Liver (tissue), 9 donors: Measurements from ENCODE around the gene CYTL1. TPM values are rescaled to one million over a fixed set of nuclear protein-coding genes. Genes with fewer than 3 reads are reported as not detected.

Experiments
- DNase-seq: peaks from one replicate; pipeline ENCODE4 v3.0.0-alpha.2; 2017; ENCODE audit warnings: low spot score
- H3K27ac ChIP-seq, 2 donors: one replicate each; pipeline ENCODE4 v1.7.0; 2013; ENCODE audit warnings: inconsistent platforms in 2 of 2, low read length in 2 of 2, control low read depth in 1 of 2, low read depth in 1 of 2, mild to moderate bottlenecking in 1 of 2
- H3K27me3 ChIP-seq, 4 donors: one replicate each; pipeline versions ENCODE4 v1.6.1 to v1.7.0; 2013; ENCODE audit warnings: low read length in 3 of 4, inconsistent platforms in 1 of 4, mild to moderate bottlenecking in 1 of 4, moderate library complexity in 1 of 4; ENCODE audit not compliant: control insufficient read depth in 4 of 4, insufficient read depth in 4 of 4
- H3K36me3 ChIP-seq, 4 donors: one replicate each; pipeline versions ENCODE4 v1.6.1 to v1.7.0; 2013; ENCODE audit warnings: low read length in 3 of 4, mild to moderate bottlenecking in 3 of 4, low read depth in 1 of 4, moderate library complexity in 1 of 4; ENCODE audit not compliant: control insufficient read depth in 4 of 4, insufficient read depth in 3 of 4
- H3K4me1 ChIP-seq, 4 donors: one replicate each; pipeline versions ENCODE4 v1.6.1 to v1.7.0; 2013; ENCODE audit warnings: low read length in 3 of 4, mild to moderate bottlenecking in 3 of 4, moderate library complexity in 1 of 4; ENCODE audit not compliant: control insufficient read depth in 4 of 4, insufficient read depth in 4 of 4
- H3K4me3 ChIP-seq, 3 donors: one replicate each; pipeline versions ENCODE4 v1.6.1 to v1.7.0; 2013; ENCODE audit warnings: low read length in 3 of 3, control low read depth in 1 of 3, low read depth in 1 of 3, mild to moderate bottlenecking in 1 of 3
- H3K9ac ChIP-seq, 2 donors: one replicate each; pipeline ENCODE4 v1.7.0; 2013; ENCODE audit warnings: low read length in 2 of 2, mild to moderate bottlenecking in 2 of 2, moderate library complexity in 2 of 2, control low read depth in 1 of 2, low read depth in 1 of 2
- H3K9me3 ChIP-seq, 4 donors: one replicate each; pipeline versions ENCODE4 v1.6.1 to v1.7.0; 2013; ENCODE audit warnings: low read length in 3 of 4; ENCODE audit not compliant: control insufficient read depth in 4 of 4
- ATF3 ChIP-seq: IDR thresholded peaks from 2 replicates; pipeline ENCODE4 v1.6.1; 2016; ENCODE audit warnings: antibody characterized with exemption
- CTCF ChIP-seq: fragments of 150-350 bp; IDR thresholded peaks from 2 replicates; pipeline ENCODE4 v1.5.1; 2017; ENCODE audit warnings: improper control_type of control experiment, low read depth, low read length; ENCODE audit not compliant: missing input control
- EGR1 ChIP-seq, 2 donors: IDR thresholded peaks; 2 replicates each; pipeline ENCODE4 v1.6.1; 2016 to 2018; ENCODE audit warnings: antibody characterized with exemption in 2 of 2, low read depth in 2 of 2
- FOXA1 ChIP-seq: IDR thresholded peaks from 2 replicates; pipeline ENCODE4 v1.6.1; 2016; ENCODE audit warnings: antibody characterized with exemption
- FOXA2 ChIP-seq: IDR thresholded peaks from 2 replicates; pipeline ENCODE4 v1.6.1; 2016; ENCODE audit warnings: antibody characterized with exemption
- GABPA ChIP-seq, 2 donors: IDR thresholded peaks in 1 of 2; conservative IDR thresholded peaks in 1 of 2; 2 replicates each; pipeline ENCODE4 v1.6.1; 2016; ENCODE audit warnings: antibody characterized with exemption in 2 of 2, mild to moderate bottlenecking in 1 of 2, moderate library complexity in 1 of 2
- HNF4A ChIP-seq, 2 donors: conservative IDR thresholded peaks; 2 replicates each; pipeline ENCODE4 v1.6.1; 2016; ENCODE audit warnings: antibody characterized with exemption in 2 of 2, mild to moderate bottlenecking in 2 of 2
- HNF4G ChIP-seq: IDR thresholded peaks from 2 replicates; pipeline ENCODE4 v1.6.1; 2016; ENCODE audit warnings: antibody characterized with exemption
- JUND ChIP-seq, 2 donors: IDR thresholded peaks; 2 replicates each; pipeline ENCODE4 v1.6.1; 2016; ENCODE audit warnings: antibody characterized with exemption in 2 of 2
- MAX ChIP-seq: IDR thresholded peaks from 2 replicates; pipeline ENCODE4 v1.6.1; 2016; ENCODE audit warnings: antibody characterized with exemption
- NR2F2 ChIP-seq: IDR thresholded peaks from 2 replicates; pipeline ENCODE4 v1.6.1; 2016; ENCODE audit warnings: antibody characterized with exemption
- REST ChIP-seq: IDR thresholded peaks from 2 replicates; pipeline ENCODE4 v1.6.1; 2016; ENCODE audit warnings: antibody characterized with exemption, mild to moderate bottlenecking
- RXRA ChIP-seq, 2 donors: IDR thresholded peaks; 2 replicates each; pipeline ENCODE4 v1.6.1; 2017 to 2018; ENCODE audit warnings: antibody characterized with exemption in 2 of 2, mild to moderate bottlenecking in 1 of 2
- SP1 ChIP-seq: IDR thresholded peaks from 2 replicates; pipeline ENCODE4 v1.6.1; 2018; ENCODE audit warnings: antibody characterized with exemption, mild to moderate bottlenecking
- TAF1 ChIP-seq: conservative IDR thresholded peaks from 2 replicates; pipeline ENCODE4 v1.6.1; 2016; ENCODE audit warnings: antibody characterized with exemption, mild to moderate bottlenecking
- YY1 ChIP-seq: IDR thresholded peaks from 2 replicates; pipeline ENCODE4 v1.6.1; 2016; ENCODE audit warnings: antibody characterized with exemption, mild to moderate bottlenecking
- ZBTB33 ChIP-seq: IDR thresholded peaks from 2 replicates; pipeline ENCODE4 v1.6.1; 2016; ENCODE audit warnings: antibody characterized with exemption
- WGBS: extraction: QIAGEN DNeasy Blood & Tissue Kit; methylation state at CpG from one replicate; pipeline ENCODE4 v1.1.7; 2013; 5-methylcytosine and 5-hydroxymethylcytosine counted together
- polyA plus RNA-seq, 2 donors: library from polyadenylated mRNA; stranded (reverse) in 1 of 2; unstranded in 1 of 2; fragments of 200-250 nt in 1 of 2; fragments of >200 nt in 1 of 2; fragmentation: Nextera tagmentation in 1 of 2; extraction: Ambion mirVana in 1 of 2; gene quantifications; one replicate each; pipeline versions ENCODE4 v1.2.1 to v1.2.3, GENCODE V29; 2013 to 2015
- total RNA-seq, 2 donors: library from RNA; depleted of rRNA; stranded (reverse); fragments of >200 nt; gene quantifications; one replicate each; pipeline ENCODE4 v1.2.3, GENCODE V29; 2014
- donor health status: healthy.
- donor health status: healthy.
- donor health status: healthy.
- donor health status: healthy.
- donor health status: healthy.

CYTL1 gene
- total and polyA plus RNA-seq, 4 donors, result 0.13 to 4.6 TPM; not detected in 2

- Histone ChIP-seq H3K4me1 (no peaks in the 10 kb centered on the region), H3K27me3 (no peaks in the 10 kb centered on the region), H3K4me3 (no peak overlapping the region), H3K27ac (no peak overlapping the region), H3K9ac (no peak overlapping the region), H3K9me3 (peaks cover 0 to 10% (median 4%) of the 10 kb centered on the region in 4 donors), H3K36me3 (no peaks in the 10 kb centered on the region)
- WGBS, result 86% methylated on average over 1 of the region's 1 CpG
- DNase-seq, result no peak
- no peak for TF ChIP-seq FOXA2
- TF ChIP-seq SP1, result no peak
- no peak for TF ChIP-seq GABPA (IDR thresholded peaks at IDR 0.05 in 1 of 2, conservative IDR thresholded peaks at IDR 0.05 in 1 of 2)
- TF ChIP-seq HNF4G, result no peak
Observed at GRCh38 chr4:4971796-4972195, 47.5 kb downstream of the CYTL1 start.

- H3K27me3 ChIP-seq, result no peaks in the 10 kb centered on the region
- WGBS, result 81% methylated on average over 8 of the region's 8 CpGs
- no peak for TF ChIP-seq YY1
- no peak for TF ChIP-seq TAF1
- TF ChIP-seq RXRA (IDR thresholded peaks at IDR 0.05), result no peak
- no peak for TF ChIP-seq HNF4G
- TF ChIP-seq NR2F2, result no peak
- no peak for TF ChIP-seq REST
- TF ChIP-seq CTCF, result no peak
- no peak for TF ChIP-seq ATF3
- TF ChIP-seq ZBTB33, result no peak
- TF ChIP-seq MAX, result no peak
- TF ChIP-seq JUND (IDR thresholded peaks at IDR 0.05), result no peak
- no peak for TF ChIP-seq HNF4A (conservative IDR thresholded peaks at IDR 0.05)
- no peak for TF ChIP-seq FOXA1
- no peak for TF ChIP-seq SP1
- TF ChIP-seq FOXA2, result no peak
- no peak for TF ChIP-seq EGR1 (IDR thresholded peaks at IDR 0.05; ENCODE audit: low read depth in 2 of 2)
- H3K36me3 ChIP-seq, result no peaks in the 10 kb centered on the region
- no peak overlapping the region for H3K4me3 ChIP-seq
- no peak overlapping the region for H3K9ac ChIP-seq
- no peak overlapping the region for H3K27ac ChIP-seq
- no peak for DNase-seq
- H3K9me3 ChIP-seq, result peaks cover 0 to 4% (median 0%) of the 10 kb centered on the region in 4 donors
- H3K4me1 ChIP-seq, result no peaks in the 10 kb centered on the region
Observed at GRCh38 chr4:4969298-4969697, 50.0 kb downstream of the CYTL1 start.
